GM03348 (cell line): ENCODE data around the gene AJUBA.
A peak's percentile ranks its signal among the peaks of the same experiment; 100 is the strongest.
"Not testable (repeated sequence)": the region's sequence is repeated elsewhere in the genome, so short reads cannot be mapped to it uniquely, and the experiment has no call there.

Source experiments
- DNase-seq: peaks from one replicate; pipeline ENCODE4 v3.0.0; 2012; ENCODE audit warnings: low spot score

The AJUBA gene

DNA sequence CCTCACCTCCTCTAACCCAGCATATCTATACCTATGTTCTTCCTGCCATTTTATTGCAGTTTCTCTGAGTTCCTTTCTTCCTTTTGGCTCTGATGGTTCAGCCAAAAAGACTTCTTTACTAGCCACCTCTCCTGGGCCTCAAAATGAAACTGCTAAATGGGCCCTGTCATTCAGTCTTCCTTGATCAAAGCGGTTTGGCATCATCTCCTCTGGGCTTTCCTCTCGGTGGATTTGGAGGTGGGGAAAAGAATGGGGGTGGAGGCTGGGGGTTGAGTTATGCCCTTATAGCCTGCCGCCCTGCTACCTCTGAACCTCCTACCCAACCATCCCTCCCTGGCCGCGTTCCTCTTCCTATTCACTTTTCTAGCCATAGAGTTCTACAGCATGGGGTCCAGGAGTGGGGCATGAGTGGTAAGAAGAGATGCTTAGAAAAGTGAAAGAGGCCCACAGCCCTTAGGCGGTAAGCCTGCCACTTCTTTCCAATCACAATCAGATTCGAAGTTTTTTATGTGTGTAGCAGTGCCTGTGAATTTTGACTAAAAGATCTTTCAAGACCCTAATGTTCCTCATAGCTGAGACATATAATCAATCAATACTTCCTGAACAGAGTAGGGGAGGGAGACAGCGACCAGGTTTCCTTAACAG is 2.5 kb downstream of the AJUBA start:
- peak; percentile 8 for DNase-seq

DNA sequence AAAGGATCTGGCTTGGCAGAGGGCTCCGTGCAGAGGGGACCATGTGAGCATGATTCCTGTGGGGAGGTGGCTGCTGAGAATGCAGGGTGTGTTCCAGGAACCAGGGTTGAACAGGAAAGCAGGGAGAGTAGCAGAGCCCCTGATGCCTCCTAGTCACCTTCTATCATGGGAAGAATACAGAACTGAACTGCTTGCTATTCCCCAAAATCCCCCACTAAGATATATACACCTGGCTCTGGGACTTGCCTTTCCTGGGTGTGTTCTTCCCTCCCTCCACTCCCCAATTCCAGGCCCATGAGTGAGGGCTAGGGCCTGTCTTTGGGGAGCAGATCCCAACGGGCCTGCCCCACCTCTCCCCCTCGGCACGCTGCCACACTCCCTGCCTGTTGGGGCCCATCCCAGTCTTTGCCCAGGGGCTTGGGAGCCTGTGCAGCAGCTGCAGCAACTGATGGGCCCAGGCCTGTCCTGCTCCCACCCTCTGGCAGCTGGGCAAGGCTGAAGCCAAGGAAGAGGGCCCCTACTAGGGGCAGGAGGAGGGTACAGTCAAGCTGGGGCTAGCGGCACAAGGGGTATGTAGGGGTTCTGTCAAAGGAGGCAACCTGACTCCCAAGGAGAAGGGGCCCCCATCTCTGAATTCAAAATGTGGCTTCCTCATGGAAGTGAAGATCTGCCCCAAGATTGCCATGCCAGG is 3.2 kb downstream of the AJUBA start:
- DNase-seq: peak; percentile 28

DNA sequence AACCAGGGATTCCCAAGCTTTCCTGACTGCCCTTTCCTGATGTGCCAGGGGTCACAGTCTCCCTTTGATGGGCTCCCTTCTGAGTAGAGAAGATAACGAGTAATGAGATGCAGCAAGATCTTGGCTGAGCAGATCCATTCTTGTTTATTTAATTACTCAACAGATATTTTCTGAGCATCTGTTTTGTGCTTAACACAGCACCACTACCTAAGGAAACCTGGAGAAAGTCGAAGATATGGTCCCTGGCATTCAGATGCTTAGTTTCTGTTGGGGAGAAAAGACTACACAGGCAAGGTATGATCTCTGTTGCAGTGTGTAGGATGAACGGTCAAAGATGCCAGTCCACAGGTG is 3.9 kb downstream of the AJUBA start:
- no peak for DNase-seq

DNA sequence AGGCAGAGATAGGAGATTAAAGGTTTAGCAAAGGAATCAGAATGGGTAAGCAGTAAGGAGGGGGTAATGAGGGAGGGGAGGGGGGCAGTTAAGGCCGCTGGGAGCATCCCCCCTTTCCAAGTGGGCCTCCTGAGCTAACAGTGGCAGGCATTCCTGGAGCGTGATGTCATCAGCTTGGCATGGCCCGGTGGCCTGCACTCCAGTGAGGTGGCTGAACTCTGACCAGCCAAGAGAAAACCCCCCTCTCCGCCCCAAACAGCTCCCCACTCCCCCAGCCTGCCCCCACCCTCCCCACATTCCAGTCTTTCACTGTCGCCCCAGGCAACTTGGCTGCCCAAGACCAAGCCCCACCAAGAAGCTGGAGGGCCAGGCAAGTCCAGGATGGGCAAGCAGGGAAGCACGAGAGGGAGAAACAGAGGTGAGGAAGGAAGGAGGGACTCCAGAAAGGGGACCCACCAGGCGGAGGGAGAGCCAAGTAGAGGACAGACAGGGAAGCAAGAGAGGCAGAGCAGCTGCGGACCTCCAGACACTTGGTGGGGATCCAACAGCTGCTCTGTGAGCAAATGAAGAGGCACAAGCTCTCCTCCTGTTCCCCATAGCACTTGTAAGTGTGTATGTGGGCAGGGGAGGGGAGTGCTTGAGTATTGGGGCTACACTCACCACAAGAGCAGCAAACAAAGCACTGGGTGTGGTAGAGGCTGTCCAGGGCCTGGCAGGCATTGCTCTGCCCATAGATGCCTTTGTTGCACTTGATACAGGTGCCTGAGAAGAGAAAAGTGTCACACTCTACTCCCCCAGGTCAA is 4.5 kb downstream of the AJUBA start:
- DNase-seq: peak; percentile 89

DNA sequence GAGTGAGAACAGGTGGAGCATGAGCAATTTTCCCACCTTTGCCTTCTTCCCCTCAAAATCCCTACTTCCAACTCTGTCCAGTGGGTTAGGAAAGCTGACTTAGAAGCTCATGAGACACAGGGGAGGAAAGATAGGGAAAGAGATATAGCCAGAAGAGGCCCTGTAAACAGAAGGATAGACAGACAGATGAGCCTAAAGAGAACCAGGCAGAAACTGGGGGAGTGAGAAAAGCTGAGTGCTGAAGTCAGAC is 5.0 kb downstream of the AJUBA start:
- DNase-seq: no peak

DNA sequence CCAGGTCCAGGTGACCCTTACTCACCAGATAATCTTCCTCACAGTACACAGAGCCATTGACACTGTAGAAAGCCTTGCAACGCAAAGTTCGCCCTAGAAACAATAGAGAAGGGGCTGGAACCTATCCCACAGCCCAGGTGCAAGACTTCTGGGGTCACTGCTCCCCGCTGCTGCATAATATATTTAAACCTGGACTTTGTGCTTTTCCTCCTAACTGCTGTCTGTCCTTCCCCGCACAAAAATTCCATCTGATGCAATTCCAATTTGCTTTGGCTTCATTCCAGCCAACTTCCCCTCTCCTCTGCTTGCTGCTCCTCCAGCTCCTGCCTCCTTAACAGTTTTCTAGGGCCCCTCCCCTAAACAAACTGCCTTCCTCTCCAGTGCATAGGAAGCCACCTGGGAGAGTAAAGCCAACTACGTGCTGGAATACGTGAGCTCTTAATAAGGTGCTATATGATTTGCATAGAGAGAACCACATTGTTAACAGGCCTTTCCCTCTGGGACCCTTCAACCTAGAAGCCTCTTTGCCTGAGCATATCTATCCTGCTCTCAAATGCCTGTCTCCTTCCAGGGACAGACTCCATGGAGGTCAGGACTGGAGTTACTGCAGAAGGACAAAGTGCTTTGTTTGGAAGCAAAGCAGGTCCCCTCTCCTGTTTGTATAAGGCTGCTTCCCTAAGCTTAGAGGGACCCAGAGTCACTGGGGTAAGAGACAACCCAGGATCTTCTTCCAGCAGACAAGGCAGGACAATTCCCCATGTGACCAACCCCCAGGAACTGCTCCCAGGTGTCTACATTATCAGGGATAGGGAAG is 5.5 kb downstream of the AJUBA start:
- peak; percentile 35 for DNase-seq

DNA sequence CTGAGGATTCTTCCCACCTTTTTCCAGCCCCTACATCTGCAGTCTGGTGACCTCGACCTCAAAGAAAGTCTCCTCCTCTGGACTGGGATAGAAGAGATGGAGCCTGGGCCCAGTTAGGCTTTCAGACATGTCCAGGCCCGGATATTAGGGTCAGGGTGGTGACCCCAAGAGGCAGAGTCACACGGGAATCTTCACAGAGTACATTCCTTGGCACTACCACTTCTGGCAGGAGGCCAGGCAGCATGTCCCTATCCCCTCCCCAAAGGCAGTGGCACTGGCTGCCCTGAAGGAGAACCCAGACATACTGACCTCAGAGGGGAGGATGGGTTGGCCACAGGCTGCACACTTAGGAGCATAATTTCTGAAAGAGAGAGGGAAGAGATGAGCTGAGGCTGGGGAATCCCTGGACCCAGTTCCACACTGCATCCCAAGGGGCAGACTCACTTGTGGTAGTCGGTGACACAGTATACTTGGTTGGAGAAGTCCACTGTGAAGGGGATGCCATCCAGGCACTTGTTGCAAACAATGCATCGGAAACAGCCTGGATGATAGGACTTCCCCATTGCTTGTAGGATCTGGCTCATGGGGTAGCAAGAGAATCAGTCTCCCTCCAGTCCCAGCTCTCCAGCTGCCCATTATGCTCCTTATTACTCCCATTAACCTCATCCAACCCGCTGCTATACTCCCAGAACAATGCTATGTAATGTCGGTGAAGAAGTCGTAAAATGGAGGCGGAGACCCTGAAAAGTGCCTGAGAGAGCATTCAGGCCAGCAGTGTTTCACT is 7.6 kb downstream of the AJUBA start:
- no peak for DNase-seq

DNA sequence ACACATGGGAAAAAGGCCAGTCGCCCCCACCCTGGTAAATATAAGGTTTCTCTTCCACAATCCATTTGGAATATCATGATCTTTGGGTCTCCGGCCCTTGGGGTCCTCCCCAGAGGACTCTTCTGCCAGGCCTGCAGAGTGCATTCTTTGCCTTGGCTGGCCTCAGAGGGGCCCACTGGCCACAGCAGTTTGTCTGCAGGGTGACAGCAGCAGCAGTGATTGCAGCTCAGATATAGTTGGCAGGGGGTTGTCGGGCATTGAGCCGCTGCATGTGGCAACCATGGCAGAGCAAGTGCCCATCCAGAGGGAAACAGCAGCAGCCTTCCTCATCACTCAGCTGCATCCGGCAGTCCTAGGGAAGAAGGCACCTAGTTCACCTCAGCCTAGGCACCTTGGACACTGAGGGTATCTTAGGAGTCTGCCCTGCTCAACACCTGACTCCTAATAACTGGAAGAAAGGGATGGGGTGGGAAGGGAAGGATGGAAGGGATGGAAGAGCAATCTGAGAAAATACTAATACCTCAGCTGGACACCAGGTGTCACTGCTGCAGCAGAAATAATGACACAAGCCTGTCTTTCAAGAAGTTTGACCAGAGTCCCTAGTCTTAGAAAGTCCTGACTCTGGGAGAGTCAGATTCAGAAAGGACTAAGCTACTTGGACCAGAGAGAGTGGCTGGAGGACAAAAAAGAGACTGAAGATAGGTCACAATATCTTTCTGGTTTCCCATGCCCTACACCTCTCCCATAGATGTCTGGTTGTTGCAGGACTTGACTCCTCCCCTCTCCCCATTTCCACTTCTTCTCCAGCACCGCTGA is 8.9 kb downstream of the AJUBA start:
- DNase-seq: peak; percentile 69

DNA sequence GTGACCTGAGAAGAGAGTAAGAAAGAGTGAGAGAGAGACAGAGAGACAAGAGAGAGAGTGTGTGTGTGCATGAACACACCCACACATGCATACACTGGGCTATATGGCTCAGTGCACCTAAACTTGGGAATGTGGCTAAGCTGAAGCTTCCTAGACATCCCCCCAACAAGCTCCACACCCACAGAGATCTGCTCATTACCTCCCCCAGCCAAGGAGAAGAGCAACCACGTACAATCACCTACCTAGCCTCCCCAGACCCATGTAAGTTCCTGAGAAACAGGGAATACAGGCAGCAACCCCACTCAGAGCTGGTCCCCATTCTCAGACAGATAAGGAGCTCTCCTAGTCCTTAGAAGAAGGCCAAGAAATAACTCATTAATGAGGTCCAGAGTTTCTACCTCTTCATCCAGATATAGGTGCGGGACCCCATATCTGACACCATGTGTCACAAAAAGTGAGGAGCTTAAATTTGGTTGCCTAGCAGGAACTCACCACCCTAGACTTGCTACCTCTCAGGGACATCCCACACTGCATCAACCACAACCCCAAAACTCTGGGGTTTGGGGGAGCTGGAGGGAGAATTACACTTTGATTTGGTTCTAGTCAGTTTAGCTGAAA is 9.9 kb downstream of the AJUBA start:
- DNase-seq: no peak

DNA sequence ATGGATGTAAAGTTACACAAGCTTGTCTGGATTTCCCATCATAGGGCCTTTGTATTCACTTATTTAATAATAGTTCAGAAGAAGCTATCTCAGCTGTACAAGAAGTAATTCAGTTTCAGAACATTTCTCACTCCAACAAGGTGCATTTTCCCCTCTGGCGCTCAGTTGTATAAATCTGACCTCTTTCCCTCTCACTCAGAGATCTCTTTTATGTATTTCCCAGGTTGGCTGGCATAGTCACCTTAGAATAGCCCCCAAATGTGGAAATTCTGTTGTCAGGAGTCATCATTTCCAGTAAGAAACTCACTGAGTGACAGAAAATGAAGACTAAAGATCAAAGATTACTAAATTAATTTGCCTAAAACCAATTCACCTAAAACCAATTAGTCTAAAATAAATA is 11.2 kb downstream of the AJUBA start:
- no peak for DNase-seq

DNA sequence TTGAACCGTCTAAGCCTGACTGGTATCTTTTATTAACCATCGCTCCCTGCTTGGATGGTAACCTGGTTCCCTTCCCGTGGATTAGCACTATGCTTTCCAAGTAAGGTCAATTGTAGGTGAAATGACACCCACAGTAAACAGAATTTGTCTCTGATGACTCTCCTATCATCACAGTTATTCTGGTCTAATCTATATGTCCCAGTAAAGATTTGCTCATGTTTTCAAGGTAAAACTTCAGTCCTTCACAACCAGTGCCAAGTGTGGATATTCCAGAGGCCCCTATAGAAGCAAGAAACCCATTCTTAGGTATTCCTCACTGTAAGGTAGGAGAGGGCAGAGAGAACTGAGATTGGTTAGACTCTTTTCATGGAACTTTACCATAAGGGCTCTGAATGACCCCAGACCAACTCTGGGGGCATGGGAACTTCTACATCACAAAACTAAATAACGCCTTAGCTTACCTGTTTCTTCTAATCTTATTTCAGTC is 15.5 kb downstream of the AJUBA start:
- DNase-seq: no peak

DNA sequence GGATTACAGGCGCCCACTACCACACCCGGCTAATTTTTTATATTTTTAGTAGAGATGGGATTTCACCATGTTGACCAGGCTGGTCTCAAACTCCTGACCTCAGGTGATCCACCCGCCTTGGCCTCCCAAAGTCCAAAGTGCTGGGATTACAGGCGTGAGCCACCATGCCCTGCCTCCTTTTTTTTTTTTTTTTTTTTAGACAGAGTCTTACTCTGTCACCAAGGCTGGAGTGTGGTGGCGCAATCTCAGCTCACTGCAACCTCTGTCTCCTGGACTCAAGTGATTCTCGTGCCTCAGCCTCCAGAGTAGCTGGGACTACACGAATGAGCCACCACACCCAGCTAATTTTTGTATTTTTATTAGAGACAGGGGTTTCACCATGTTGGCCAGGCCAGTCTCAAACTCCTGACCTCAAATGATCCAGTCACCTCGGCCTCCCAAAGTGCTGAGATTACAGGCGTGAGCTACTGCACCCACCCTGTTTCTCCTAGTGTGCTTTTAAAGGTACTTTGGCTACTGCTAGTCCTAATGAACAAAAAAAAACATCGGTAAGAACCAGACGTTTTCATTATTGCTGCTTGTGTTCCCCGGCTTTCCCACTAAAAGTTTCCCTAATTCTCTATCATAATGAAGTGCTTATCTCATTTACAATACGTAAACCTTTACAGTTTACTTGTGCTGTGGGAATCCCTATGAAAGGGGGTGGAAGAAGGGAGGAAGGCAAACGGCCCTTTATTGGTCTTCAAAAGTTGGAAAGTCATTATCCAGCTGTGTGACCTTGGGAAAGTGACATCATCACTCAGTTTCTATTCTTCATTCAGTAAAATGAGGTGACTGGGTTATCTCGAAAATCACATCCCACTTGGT is 16.2 kb downstream of the AJUBA start:
- DNase-seq: not testable (repeated sequence)

DNA sequence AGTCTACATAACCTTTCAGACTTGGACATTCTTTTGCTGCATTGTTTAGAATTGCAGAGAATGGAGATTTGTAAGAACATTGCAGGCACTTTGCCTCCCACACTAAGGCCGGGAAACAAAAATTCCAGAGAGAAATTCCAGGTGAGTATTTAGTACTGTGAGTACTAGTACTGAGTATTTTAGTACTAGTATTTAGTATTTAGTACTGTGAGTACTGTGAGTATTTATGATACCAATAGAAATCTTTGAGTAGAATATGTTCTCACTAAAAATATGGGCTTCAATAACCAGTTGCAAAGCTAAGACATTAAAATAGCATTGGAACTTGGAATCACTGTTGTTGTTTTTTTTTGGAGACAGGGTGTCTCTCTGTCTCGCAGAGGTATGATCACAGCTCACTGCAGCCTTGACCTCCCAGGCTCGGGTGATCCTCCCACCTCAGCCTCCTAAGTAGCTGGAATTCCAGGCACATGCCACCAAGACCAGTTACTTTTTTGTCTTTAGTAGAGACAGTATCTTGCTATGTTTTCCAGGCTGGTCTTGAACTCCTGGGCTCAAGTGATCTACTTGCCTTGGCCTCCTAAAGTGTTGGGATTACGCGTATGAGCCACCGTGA is 20.2 kb downstream of the AJUBA start:
- no peak for DNase-seq

DNA sequence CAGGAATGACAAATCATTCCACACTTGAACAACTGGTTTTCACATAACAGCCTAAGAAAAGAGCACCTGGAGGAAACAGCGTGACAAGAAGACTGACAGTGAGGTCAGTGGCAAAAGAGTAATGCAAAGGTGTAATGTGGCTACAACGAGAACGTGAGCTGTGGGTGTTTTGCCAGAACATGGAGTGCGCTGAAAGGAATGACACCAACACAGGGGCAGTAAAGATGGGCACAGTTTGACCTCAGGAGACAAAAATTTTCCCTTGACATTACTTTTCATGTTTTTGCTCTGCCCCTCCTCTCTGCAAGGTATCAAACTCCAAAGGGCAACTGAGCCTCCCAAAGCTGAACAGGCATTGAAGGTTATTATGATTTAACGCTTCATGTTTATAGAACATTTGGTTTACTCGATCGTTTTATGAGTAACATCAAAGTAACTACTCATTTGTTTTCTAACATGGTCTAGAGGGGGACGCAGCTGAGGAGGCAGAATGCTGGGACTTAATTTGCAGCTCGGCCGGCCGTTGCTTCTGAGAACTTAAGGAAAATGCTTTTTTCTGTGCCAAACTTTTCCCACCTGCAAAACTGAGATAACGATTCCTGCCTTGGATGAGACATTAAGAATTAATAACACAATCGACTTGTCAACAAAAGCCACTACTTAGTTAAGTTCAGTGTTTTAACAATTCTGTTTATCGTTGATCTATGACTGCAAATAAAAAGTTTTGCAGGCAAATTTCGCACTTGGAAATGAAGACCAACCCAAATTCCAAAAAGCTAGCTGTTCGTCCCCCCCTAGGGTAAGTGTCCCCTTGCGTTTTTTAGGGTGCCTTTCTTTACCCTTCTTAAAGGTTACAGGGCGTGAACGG is 26.4 kb downstream of the AJUBA start:
- DNase-seq: no peak

DNA sequence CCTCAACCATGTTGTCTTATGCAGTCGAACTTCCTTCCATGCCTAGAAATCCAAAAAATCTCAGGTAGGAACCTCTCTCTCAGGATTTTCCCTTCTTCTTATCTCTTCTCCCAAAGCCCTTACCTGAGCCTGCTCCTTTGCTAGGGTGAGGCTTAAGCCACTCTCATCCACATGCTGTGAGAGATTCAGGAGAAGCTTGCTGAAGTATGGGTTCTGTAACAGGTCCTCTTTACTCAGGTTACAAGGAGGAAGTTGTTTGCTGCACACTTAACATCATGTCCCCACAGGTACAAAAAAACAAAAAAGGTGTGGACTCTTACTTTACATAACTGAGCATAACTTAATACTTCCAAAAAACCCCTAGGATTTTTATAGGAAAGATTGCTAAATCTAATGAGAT is 29.9 kb downstream of the AJUBA start:
- DNase-seq: no peak

DNA sequence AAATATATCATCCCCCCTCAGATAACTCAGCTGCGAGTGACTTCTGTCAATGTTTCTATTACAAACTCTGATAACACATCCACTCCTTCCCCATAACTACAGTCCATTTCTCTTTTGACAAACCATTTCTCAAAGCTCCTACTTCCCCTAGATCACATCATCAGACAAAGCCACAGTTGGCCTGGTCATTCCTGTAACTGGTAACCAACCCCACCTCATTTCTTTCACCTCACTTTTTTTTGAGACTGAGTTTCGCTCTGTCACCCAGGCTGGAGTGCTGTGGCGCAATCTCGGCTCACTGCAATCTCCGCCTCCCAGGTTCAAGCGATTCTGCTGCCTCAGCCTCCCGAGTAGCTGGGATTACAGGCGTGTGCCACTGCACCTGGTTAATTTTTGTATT is 30.6 kb downstream of the AJUBA start:
- not testable (repeated sequence) for DNase-seq

DNA sequence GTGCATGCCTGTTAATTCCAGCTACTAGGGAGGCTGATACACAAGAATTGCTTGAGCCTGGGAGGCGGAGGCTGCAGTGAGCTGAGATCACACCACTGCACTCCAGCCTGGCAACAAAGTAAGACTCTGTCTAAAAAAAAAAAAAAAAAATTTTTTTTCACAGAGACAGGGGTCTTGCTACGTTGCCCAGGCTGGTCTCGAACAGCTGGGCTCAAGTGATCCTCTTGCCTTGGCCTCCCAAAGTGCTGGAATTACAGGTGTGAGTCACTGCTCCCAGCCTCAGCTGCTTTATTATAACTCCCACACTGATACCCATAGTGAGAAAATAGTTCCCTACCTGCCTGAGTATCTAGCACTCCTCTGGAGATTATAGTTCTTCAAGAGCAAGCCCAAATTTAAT is 36.7 kb downstream of the AJUBA start:
- no peak for DNase-seq

DNA sequence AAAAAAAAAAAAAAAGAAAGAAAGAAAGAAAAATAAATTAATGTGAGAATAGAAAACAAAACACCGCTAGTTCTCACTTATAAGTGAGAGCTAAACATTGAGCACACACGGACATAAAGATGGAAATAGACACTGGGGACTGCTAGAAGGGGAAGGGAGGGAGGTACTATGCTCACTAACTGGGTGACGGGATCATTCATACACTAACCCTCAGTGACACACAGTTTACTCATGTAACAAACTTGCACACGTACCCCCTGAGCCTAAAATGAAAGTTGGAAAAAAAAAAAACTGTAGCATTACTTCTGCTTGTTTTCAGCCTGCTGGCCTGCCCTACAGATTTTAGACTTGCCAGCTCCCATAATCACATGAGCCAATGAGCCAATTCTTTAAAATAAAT is 42.7 kb downstream of the AJUBA start:
- DNase-seq: no peak
